ENCODE results near the gene ACOT7.
"Not testable (repeated sequence)": the region's sequence is repeated elsewhere in the genome, so short reads cannot be mapped to it uniquely, and the experiment has no call there.

Gene ACOT7

GRCh38 chr1:6393400-6394187, at the start of gene ACOT7:
Gene ACOT7 (minus strand): TSS chr1:6393767. CDS start chr1:6393399, 368 bp downstream.
- in situ Hi-C loops (cut with MboI; ENCODE audit: low sequenced_read_pairs) = no loop called here

DNA sequence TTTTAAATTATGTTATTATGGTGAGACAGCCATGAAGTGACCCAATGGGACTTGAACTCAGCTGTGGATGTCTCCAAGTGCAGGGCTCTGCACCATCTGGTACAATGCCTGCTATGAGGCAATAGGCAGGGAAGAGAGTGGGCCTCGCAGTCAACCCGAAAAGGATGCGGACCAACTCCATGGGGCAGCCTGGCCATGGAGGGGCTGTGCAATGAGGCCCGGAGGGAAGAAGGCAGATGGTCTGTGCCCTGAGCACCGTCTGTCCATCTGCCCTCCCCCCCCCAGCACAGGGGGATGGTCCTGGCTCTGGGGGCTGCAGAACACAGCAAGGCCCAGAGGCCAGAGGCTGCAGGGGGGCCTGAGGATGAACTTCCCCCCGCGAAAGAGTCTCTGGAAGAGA, 48.0 kb upstream of the ACOT7 start:
- in situ Hi-C loops (cut with MboI; ENCODE audit: low sequenced_read_pairs) = no loop called here

GRCh38 chr1:6440198-6441126, 46.9 kb upstream of the ACOT7 start:
- in situ Hi-C loops (cut with MboI; ENCODE audit: low sequenced_read_pairs) = no loop called here

- in situ Hi-C loops (cut with MboI; ENCODE audit: low sequenced_read_pairs) = no loop called here
Observed at GRCh38 chr1:6438047-6438525, 44.5 kb upstream of the ACOT7 start.

GRCh38 chr1:6437012-6437700, 43.6 kb upstream of the ACOT7 start:
- in situ Hi-C loops (cut with MboI; ENCODE audit: low sequenced_read_pairs) = not testable (repeated sequence)

- in situ Hi-C loops (cut with MboI; ENCODE audit: low sequenced_read_pairs) = not testable (repeated sequence)
Observed at GRCh38 chr1:6436277-6436676, 42.7 kb upstream of the ACOT7 start.

- in situ Hi-C loops (cut with MboI; ENCODE audit: low sequenced_read_pairs) = no loop called here
Observed at GRCh38 chr1:6435547-6435946, 42.0 kb upstream of the ACOT7 start.

GRCh38 chr1:6435129-6435528, 41.6 kb upstream of the ACOT7 start:
- in situ Hi-C loops (cut with MboI; ENCODE audit: low sequenced_read_pairs) = no loop called here

DNA sequence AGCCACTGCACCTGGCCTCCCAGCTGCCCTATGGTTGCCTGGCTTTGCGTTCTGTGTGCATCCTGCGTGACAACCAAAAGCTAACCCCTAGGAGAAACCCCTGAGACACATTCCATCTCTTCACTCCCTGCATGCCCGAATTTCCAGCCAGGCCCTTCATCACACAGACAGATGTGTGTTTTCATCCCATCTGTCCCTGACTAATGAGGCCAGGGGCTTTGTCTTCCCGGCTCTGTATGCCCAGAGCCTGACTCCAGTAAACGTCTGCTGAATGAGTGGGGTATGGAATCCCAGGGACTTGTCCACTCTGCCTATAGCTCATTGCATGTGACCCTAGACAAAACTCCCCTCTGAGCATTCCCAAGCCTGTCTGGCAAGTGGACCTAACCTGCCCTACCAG, 40.6 kb upstream of the ACOT7 start:
- in situ Hi-C loops (cut with MboI; ENCODE audit: low sequenced_read_pairs) = no loop called here

DNA sequence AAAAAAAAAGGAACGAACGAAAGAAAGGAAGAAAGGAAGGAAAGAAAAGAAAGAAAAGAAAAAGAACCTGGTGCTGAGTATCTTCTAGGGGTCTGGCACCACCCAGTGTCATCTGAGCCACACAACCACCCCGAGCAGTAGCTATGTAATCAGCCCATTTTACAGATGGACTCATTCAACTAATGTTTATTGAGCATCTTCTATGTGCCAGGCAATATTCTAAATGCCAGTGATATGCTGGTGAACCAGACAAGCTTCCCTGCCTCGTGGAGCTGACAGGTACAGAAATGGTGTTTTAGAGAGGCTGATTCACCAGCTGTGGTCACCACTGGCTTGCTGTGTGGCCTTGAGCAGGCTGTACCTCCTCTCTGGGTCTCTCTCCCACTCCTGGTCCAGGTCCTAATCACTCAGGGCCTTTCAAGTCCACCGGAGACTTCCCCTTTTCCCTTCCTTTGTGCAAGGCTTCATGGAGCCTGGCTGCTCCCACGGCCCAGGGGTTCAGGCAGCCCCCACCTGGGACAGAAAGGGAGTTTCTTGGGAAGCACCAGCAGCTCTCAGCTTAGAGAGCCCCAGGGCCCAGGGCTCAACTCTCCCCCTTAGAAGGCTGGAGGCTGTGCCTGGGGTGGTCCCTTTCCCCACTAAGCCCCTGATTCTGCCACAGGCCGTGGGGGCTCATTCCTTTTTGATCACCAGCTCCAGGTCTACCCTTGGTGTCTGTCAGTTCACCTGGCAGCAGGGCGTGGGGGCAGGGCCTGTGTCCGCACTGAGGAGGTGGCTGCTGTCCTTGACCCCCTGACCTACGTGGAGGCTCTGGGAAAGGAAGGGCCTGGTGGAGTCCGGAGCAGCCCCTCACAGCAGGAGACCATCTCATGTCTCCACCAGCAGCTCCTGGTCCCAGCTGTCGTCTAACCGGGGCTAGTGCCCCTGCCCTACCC, 38.3 kb upstream of the ACOT7 start:
- in situ Hi-C loops (cut with MboI; ENCODE audit: low sequenced_read_pairs) = not testable (repeated sequence)

DNA sequence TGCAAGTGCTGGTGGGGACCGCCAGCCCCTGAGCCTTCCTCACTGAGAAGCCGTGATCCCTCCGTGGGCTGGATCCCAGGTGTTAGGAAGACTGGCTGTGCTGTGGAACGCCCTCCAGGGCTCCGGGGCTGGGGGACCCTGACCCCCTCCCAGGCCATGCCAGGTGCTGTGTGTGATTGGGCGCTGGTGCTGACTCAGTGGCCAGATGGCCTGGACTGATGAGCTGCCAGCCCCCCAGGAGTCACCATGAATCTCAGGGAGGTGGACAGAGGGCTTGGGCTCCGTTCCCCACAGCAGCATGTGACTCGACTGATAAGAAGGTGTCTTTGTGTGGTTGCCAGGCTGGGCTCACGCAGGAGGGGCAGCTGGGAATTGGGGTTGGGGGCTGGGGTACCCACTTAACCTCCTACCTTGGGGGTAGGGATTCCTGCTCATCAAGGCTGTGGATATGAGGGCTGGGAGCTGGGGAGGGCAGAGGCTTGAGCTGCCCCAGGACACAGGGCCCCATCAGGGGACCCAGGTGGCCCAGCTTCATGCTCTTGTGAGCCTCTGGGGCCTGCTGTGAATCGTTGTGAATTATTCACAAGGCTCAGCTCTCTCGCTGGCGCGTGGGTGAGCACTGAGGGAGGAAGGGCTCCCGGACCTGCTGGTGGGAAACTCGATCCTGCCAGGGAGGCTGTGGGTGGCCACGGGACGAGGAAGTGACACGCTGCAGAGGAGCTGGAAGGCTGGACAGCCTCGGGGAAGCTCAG, 36.3 kb upstream of the ACOT7 start:
- in situ Hi-C loops (cut with MboI; ENCODE audit: low sequenced_read_pairs) = not testable (repeated sequence)

DNA sequence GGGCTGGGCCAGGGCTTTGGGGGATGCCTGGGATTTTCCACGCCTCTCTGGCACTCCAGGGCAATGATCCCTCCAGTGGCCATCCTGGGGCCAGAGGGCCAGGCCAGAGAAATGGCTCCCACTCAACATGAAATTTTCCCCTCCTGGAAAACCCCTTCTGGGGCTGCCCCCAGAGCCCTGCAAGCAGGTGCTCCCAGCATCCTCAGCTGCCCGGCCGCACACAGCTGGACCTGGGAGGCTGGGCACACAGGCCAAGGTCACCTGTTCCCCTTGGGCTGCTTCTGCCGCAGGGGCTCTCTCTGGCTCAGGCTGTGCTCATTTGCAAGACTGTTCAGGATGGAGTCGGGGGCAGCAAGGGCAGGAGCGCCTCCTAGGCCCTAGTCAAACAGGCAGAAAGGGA, 34.9 kb upstream of the ACOT7 start:
- in situ Hi-C loops (cut with MboI; ENCODE audit: low sequenced_read_pairs) = not testable (repeated sequence)

- in situ Hi-C loops (cut with MboI; ENCODE audit: low sequenced_read_pairs) = no loop called here
Observed at GRCh38 chr1:6427441-6428390, 34.1 kb upstream of the ACOT7 start.

- in situ Hi-C loops (cut with MboI; ENCODE audit: low sequenced_read_pairs) = no loop called here
Observed at GRCh38 chr1:6426972-6427350, 33.4 kb upstream of the ACOT7 start.

DNA sequence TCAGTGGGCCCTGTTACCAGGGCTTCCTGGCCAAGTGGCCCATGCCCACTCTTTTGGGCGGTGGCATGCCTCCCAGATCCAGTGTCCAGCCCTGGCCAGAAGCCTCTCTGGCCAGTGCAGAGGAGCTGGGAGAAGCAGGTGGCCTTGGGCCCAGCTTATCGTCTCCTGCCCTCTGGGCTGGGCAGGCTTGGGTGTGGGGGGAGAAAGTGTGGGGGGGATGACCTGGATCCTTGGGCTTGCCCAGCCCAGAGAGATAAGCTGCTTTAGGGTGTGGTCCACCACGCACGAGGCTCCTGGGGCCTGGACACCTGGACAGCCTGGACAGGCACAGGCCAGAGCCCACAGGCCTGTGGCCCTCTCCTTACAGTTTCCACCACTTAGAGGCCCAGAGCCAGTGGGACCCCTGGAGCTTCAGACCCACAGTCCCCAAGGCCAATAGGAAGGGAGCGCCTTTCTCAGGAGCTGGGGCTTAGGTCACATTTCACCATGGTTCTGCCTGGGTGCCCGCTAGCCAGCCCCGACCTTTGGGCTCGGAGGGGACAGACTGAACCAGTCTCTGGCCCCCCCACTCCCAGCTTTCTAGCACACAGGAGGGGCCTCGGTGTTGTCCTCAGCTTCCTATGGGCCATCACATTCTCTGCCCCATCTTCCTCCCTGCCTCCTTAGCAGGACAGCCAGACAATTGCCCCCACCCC, 32.9 kb upstream of the ACOT7 start:
- in situ Hi-C loops (cut with MboI; ENCODE audit: low sequenced_read_pairs) = no loop called here

DNA sequence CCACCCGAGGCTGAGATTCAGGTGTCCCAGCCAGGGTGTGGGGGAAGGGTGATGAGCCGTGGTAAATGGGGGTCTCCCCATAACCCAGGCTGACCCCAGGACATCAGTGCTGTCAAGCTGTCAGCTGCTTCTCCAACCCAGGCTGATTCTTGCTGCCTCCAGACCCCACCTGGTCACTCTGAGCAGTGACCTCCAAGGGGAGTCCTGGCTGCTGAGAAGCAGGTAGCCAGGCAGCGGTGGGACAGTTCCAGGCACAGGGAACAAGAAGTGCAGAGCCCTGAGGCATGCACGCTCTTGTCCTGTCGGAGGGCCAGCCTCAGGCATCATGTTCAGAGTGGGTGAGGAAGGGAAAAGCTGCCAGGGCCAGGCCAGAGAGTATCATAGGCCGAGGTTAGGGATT, 32.1 kb upstream of the ACOT7 start:
- in situ Hi-C loops (cut with MboI; ENCODE audit: low sequenced_read_pairs) = no loop called here

Data from hTERT RPE-1 (cell line).